HG02981 (cell line): ENCODE results near the gene IMMP1L.

Experiments
- ATAC-seq: cut with Tn5 transposase; IDR thresholded peaks from one replicate; pipeline ENCODE4 v1.9.1; 2021; ENCODE audit warnings: mild to moderate bottlenecking, moderate library complexity; ENCODE audit not compliant: unreplicated experiment

Gene IMMP1L

GRCh38 chr11:31404614-31405013, 104.8 kb downstream of the IMMP1L start:
- no peak for ATAC-seq

- no peak for ATAC-seq
Measured at GRCh38 chr11:31397239-31397834, 112.1 kb downstream of the IMMP1L start.

DNA sequence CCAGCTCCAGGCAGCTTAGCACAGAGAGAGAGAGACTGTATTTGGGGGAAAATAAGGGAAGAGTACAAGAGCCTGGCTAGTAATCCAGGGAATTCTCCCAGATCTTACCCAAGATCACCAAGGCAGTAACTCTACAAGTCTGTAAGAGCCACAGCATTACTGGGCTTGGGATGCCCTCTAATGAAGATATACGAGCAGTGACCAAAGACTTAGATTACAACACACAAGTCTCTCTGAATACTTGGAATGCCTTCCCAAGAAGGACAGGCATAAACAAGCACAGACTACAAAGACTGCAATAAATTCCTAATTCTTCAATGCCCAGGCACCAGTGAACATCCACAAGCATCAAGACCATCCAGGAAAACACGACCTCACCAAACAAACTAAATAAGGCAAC, 122.0 kb downstream of the IMMP1L start:
- no peak for ATAC-seq

- no peak for ATAC-seq
Measured at GRCh38 chr11:31383116-31383515, 126.3 kb downstream of the IMMP1L start.
